Lung (tissue), 12 donors: ENCODE data around the gene UBE2H. TPM values are rescaled to one million over a fixed set of nuclear protein-coding genes. Genes with fewer than 3 reads are reported as not detected.
"Not testable (repeated sequence)": the region's sequence is repeated elsewhere in the genome, so short reads cannot be mapped to it uniquely, and the experiment has no call there.

Experiments used
- ATAC-seq: fragments of 200-7000 bp; cut with Tn5 transposase; one replicate; pipeline ENCODE4 v1.9.1; 2020; ENCODE audit warnings: moderate number of reproducible peaks; ENCODE audit not compliant: insufficient read depth, low FRiP score
- DNase-seq, 3 donors: peaks; one replicate each; pipeline ENCODE4 v3.0.0-alpha.2; 2013 to 2017
- H3K27ac ChIP-seq, 2 donors: one replicate each; pipeline ENCODE4 v1.5.1; 2013; ENCODE audit warnings: mild to moderate bottlenecking in 2 of 2, moderate library complexity in 2 of 2, control low read depth in 1 of 2, inconsistent platforms in 1 of 2, low read depth in 1 of 2, low read length in 1 of 2
- H3K27me3 ChIP-seq, 3 donors: one replicate each; pipeline ENCODE4 v1.5.1; 2013; ENCODE audit warnings: low read length in 2 of 3; ENCODE audit not compliant: control insufficient read depth in 3 of 3, insufficient read depth in 3 of 3
- H3K36me3 ChIP-seq, 4 donors: one replicate each; pipeline ENCODE4 v1.5.1; 2013; ENCODE audit warnings: low read length in 4 of 4, mild to moderate bottlenecking in 1 of 4, moderate library complexity in 1 of 4; ENCODE audit not compliant: control insufficient read depth in 4 of 4, insufficient read depth in 4 of 4
- H3K4me1 ChIP-seq, 5 donors: one replicate each; pipeline ENCODE4 v1.5.1; 2013; ENCODE audit warnings: low read length in 5 of 5, mild to moderate bottlenecking in 2 of 5, moderate library complexity in 1 of 5; ENCODE audit not compliant: control insufficient read depth in 5 of 5, insufficient read depth in 5 of 5
- H3K4me3 ChIP-seq: one replicate; pipeline ENCODE4 v1.5.1; 2013; ENCODE audit warnings: mild to moderate bottlenecking, control low read depth, moderate library complexity
- H3K9ac ChIP-seq, 2 donors: one replicate each; pipeline ENCODE4 v1.5.1; 2013; ENCODE audit warnings: low read length in 2 of 2, control low read depth in 1 of 2; ENCODE audit not compliant: insufficient read depth in 1 of 2
- H3K9me3 ChIP-seq, 4 donors: one replicate each; pipeline ENCODE4 v1.5.1; 2013; ENCODE audit warnings: low read length in 3 of 4, mild to moderate bottlenecking in 1 of 4, moderate library complexity in 1 of 4; ENCODE audit not compliant: control insufficient read depth in 4 of 4, insufficient read depth in 3 of 4
- WGBS, 2 donors: extraction: QIAGEN DNeasy Blood & Tissue Kit; methylation state at CpG; one replicate each; pipeline ENCODE4 v1.1.7; 2013; 5-methylcytosine and 5-hydroxymethylcytosine counted together
- polyA plus RNA-seq, 2 donors: library from polyadenylated mRNA; stranded (reverse); fragments of 200-250 nt; gene quantifications; one replicate each; pipeline ENCODE4 v1.2.1, GENCODE V29; 2013
- total RNA-seq, 2 donors: library from RNA; depleted of rRNA in 1 of 2; stranded (reverse); fragments of >200 nt in 1 of 2; gene quantifications; one replicate each; pipeline ENCODE4 v1.2.1, GENCODE V29; 2014 to 2021
- TF ChIP-seq, protein P1 (sequence below): IDR thresholded peaks from 2 replicates; pipeline ENCODE4 v1.5.1; 2012; ENCODE audit warnings: mild to moderate bottlenecking; ENCODE audit errors: control extremely low read depth, extremely low read depth
- donor health status: control.
- donor health status: control.
- donor health status: Bipolar disorder and iron deficiency.
- donor health status: healthy.
- donor health status: DM: yes; HTN: yes; CAD: no.

UBE2H gene
- total and polyA plus RNA-seq, 4 donors: 23.0 to 102 (median 49.7) TPM

DNA sequence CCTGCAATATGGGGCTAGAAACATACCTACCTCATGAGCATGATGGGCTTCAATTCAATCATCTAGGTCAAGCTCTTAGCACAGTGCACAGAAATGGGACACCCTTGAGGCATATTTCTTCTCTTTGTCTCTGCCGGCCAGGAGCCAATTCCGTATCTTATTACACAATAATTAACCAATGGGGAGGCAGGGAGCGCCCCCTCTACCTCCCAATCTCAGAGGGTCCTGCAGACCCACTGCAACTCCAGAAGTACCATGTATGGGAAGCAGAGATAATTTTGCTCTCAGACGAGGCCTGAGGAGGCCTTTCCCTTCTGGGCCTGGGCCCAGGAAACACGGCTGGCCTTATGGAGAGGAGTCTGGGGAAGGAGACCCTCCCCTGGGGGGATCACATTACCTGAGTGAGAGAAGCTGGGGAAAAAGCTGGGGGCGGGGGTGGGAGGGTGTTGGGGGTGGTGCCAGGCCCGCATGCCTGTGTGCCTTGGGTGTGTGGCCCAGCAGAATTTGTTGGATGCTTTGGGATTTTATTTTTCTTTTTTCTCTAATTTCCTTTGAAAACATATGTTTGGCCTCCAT is 155.5 kb downstream of the UBE2H start:
- H3K4me3 ChIP-seq: no peak overlapping the region
- H3K9ac ChIP-seq: no peak overlapping the region
- no peaks in the 10 kb centered on the region for H3K9me3 ChIP-seq
- 79 to 88% methylated on average over 7 of the region's 7 CpGs for WGBS, 2 donors
- no peaks in the 10 kb centered on the region for H3K36me3 ChIP-seq
- peak; percentile 52 to 70 (median 61) for DNase-seq
- ATAC-seq: no peak
- TF ChIP-seq, protein P1, sequence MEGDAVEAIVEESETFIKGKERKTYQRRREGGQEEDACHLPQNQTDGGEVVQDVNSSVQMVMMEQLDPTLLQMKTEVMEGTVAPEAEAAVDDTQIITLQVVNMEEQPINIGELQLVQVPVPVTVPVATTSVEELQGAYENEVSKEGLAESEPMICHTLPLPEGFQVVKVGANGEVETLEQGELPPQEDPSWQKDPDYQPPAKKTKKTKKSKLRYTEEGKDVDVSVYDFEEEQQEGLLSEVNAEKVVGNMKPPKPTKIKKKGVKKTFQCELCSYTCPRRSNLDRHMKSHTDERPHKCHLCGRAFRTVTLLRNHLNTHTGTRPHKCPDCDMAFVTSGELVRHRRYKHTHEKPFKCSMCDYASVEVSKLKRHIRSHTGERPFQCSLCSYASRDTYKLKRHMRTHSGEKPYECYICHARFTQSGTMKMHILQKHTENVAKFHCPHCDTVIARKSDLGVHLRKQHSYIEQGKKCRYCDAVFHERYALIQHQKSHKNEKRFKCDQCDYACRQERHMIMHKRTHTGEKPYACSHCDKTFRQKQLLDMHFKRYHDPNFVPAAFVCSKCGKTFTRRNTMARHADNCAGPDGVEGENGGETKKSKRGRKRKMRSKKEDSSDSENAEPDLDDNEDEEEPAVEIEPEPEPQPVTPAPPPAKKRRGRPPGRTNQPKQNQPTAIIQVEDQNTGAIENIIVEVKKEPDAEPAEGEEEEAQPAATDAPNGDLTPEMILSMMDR: no peak
- no peaks in the 10 kb centered on the region for H3K4me1 ChIP-seq
- no peaks in the 10 kb centered on the region for H3K27me3 ChIP-seq
- H3K27ac ChIP-seq: no peak overlapping the region

GRCh38 chr7:129796186-129796775 is 156.5 kb downstream of the UBE2H start:
- no peaks in the 10 kb centered on the region for H3K36me3 ChIP-seq
- no peak overlapping the region for H3K27ac ChIP-seq
- H3K9me3 ChIP-seq: no peaks in the 10 kb centered on the region
- no peaks in the 10 kb centered on the region for H3K4me1 ChIP-seq
- no peak overlapping the region for H3K4me3 ChIP-seq
- H3K9ac ChIP-seq: no peak overlapping the region
- no peaks in the 10 kb centered on the region for H3K27me3 ChIP-seq
- TF ChIP-seq, protein P1: no peak
- WGBS, 2 donors: 87 to 91% methylated on average over 9 of the region's 9 CpGs
- DNase-seq (no peak), ATAC-seq (no peak)

- H3K9ac ChIP-seq, H3K9me3 ChIP-seq, H3K27ac ChIP-seq, H3K27me3 ChIP-seq, DNase-seq, H3K4me1 ChIP-seq, H3K36me3 ChIP-seq, ATAC-seq, H3K4me3 ChIP-seq: not testable (repeated sequence)
- WGBS, 2 donors: 92% methylated on average over 9 of the region's 9 CpGs
Observed at GRCh38 chr7:129794461-129794860, 158.3 kb downstream of the UBE2H start.

DNA sequence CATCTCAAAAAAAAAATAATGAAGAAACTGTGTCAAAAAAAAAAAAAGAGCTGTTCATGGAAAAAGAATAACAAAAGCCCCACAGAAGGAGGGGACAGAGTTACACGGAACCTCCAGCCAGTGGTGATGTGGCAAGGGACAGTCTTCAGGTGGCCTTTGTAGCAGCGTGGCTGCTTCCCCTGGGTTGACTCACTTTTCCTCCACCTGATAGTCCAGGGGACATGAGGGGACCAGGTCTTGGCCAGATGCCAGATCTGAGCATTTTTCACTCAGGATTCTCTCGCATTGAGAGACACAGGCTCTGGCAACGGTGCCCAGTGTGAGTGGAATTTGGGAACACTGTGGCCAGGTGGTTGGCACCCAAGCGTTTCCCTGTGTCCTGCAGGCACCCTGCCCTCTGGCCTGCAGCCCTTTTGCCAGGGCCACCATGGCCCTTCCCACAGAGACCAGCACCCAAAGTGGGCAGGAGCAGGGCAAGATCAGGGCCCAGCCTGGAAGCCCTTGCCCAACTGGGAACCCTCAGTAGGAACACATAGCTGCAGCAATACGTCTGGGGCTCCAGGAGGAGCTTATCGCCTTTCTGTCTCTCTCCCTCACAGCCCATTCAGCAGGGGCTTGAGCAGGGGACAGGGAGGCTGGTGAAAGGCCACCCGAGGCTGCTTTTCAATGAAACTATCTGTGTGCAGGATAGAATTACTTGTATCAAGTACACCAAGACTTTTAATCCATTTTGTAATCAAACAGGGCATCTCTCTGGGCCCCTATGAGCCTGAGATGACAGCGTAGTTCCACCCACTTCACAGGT is 159.1 kb downstream of the UBE2H start:
- DNase-seq (no peak), ATAC-seq (no peak)
- H3K27me3 ChIP-seq: no peaks in the 10 kb centered on the region
- no peaks in the 10 kb centered on the region for H3K4me1 ChIP-seq
- TF ChIP-seq, protein P1: no peak
- H3K27ac ChIP-seq: no peak overlapping the region
- no peaks in the 10 kb centered on the region for H3K36me3 ChIP-seq
- no peak overlapping the region for H3K4me3 ChIP-seq
- H3K9me3 ChIP-seq: no peaks in the 10 kb centered on the region
- WGBS, 2 donors: 79 to 90% methylated on average over 9 of the region's 9 CpGs
- no peak overlapping the region for H3K9ac ChIP-seq
